Measurements from ENCODE around the gene ZSCAN25. TPM values are rescaled to one million over a fixed set of nuclear protein-coding genes. Genes with fewer than 3 reads are reported as not detected.

Gene ZSCAN25
- total and polyA plus RNA-seq, 2 of the 13 experiments (the other 11 are each of a cell fraction or from before 2014, with no cell fraction given), result 12.1 to 16.8 TPM

DNA sequence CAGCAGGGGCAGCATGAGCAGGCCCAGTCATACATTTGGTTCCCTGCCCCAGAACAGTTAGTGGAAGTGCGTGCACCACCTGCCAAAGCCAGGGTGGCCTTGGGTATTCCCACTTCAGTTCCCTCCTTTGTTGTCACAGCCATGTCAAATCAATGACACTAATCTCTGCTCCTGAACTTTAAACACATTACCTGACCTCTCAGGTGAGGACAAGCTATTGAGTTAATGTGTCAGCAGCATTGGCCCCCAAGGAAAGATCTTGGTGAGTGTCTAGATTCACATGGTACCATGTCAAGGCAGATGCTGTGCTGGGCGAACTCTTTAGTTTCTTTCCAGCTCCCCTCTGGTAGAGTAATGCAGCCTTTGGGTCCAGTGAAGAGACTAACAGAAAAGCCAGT is 60.9 kb downstream of the ZSCAN25 start (continued):
- TF ChIP-seq ZBTB1 (CRISPR knock-in tag; IDR thresholded peaks at IDR 0.05; ENCODE audit: borderline replicate concordance) (no peak), ZNF577 (CRISPR knock-in tag; IDR thresholded peaks at IDR 0.05; ENCODE audit: borderline replicate concordance, low read depth) (no peak), ZNF570 (CRISPR knock-in tag; IDR thresholded peaks at IDR 0.05; ENCODE audit: borderline replicate concordance) (no peak), FOXJ3 (CRISPR knock-in tag; IDR thresholded peaks at IDR 0.05; ENCODE audit: borderline replicate concordance) (peak; percentile 83), ZMAT3 (CRISPR knock-in tag; conservative IDR thresholded peaks at IDR 0.05) (no peak; the same call in 1 of the 2 replicates), RAD21 (CRISPR knock-in tag; IDR thresholded peaks at IDR 0.05) (no peak), ZNF367 (CRISPR knock-in tag; IDR thresholded peaks at IDR 0.05; ENCODE audit: borderline replicate concordance) (no peak), TARDBP (CRISPR knock-in tag; IDR thresholded peaks at IDR 0.05) (peak; percentile 62; the same call in 1 of the 2 replicates), SAP130 (CRISPR knock-in tag; IDR thresholded peaks at IDR 0.05; ENCODE audit: low read depth) (peak; percentile 67), ZNF557 (CRISPR knock-in tag; IDR thresholded peaks at IDR 0.05) (peak; percentile 81; the same call in 1 of the 2 replicates), ARID2 (CRISPR knock-in tag; IDR thresholded peaks at IDR 0.05; ENCODE audit: borderline replicate concordance) (no peak), NFE2L1 (CRISPR knock-in tag; IDR thresholded peaks at IDR 0.05; ENCODE audit: borderline replicate concordance) (no peak)
- TF ChIP-seq, protein P1, sequence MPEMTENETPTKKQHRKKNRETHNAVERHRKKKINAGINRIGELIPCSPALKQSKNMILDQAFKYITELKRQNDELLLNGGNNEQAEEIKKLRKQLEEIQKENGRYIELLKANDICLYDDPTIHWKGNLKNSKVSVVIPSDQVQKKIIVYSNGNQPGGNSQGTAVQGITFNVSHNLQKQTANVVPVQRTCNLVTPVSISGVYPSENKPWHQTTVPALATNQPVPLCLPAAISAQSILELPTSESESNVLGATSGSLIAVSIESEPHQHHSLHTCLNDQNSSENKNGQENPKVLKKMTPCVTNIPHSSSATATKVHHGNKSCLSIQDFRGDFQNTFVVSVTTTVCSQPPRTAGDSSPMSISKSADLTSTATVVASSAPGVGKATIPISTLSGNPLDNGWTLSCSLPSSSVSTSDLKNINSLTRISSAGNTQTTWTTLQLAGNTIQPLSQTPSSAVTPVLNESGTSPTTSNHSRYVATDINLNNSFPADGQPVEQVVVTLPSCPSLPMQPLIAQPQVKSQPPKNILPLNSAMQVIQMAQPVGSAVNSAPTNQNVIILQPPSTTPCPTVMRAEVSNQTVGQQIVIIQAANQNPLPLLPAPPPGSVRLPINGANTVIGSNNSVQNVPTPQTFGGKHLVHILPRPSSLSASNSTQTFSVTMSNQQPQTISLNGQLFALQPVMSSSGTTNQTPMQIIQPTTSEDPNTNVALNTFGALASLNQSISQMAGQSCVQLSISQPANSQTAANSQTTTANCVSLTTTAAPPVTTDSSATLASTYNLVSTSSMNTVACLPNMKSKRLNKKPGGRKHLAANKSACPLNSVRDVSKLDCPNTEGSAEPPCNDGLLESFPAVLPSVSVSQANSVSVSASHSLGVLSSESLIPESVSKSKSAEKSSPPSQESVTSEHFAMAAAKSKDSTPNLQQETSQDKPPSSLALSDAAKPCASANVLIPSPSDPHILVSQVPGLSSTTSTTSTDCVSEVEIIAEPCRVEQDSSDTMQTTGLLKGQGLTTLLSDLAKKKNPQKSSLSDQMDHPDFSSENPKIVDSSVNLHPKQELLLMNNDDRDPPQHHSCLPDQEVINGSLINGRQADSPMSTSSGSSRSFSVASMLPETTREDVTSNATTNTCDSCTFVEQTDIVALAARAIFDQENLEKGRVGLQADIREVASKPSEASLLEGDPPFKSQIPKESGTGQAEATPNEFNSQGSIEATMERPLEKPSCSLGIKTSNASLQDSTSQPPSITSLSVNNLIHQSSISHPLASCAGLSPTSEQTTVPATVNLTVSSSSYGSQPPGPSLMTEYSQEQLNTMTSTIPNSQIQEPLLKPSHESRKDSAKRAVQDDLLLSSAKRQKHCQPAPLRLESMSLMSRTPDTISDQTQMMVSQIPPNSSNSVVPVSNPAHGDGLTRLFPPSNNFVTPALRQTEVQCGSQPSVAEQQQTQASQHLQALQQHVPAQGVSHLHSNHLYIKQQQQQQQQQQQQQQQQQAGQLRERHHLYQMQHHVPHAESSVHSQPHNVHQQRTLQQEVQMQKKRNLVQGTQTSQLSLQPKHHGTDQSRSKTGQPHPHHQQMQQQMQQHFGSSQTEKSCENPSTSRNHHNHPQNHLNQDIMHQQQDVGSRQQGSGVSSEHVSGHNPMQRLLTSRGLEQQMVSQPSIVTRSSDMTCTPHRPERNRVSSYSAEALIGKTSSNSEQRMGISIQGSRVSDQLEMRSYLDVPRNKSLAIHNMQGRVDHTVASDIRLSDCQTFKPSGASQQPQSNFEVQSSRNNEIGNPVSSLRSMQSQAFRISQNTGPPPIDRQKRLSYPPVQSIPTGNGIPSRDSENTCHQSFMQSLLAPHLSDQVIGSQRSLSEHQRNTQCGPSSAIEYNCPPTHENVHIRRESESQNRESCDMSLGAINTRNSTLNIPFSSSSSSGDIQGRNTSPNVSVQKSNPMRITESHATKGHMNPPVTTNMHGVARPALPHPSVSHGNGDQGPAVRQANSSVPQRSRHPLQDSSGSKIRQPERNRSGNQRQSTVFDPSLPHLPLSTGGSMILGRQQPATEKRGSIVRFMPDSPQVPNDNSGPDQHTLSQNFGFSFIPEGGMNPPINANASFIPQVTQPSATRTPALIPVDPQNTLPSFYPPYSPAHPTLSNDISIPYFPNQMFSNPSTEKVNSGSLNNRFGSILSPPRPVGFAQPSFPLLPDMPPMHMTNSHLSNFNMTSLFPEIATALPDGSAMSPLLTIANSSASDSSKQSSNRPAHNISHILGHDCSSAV (CRISPR knock-in tag; IDR thresholded peaks at IDR 0.05; ENCODE audit: borderline replicate concordance), result no peak
- TF ChIP-seq, protein P2, sequence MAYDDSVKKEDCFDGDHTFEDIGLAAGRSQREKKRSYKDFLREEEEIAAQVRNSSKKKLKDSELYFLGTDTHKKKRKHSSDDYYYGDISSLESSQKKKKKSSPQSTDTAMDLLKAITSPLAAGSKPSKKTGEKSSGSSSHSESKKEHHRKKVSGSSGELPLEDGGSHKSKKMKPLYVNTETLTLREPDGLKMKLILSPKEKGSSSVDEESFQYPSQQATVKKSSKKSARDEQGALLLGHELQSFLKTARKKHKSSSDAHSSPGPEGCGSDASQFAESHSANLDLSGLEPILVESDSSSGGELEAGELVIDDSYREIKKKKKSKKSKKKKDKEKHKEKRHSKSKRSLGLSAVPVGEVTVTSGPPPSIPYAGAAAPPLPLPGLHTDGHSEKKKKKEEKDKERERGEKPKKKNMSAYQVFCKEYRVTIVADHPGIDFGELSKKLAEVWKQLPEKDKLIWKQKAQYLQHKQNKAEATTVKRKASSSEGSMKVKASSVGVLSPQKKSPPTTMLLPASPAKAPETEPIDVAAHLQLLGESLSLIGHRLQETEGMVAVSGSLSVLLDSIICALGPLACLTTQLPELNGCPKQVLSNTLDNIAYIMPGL (CRISPR knock-in tag; IDR thresholded peaks at IDR 0.05; ENCODE audit: borderline replicate concordance in 1 of 2, low read depth in 1 of 2), result peak; percentile 35; a peak in 1 of 4 replicates
- TF ChIP-seq, protein P3, sequence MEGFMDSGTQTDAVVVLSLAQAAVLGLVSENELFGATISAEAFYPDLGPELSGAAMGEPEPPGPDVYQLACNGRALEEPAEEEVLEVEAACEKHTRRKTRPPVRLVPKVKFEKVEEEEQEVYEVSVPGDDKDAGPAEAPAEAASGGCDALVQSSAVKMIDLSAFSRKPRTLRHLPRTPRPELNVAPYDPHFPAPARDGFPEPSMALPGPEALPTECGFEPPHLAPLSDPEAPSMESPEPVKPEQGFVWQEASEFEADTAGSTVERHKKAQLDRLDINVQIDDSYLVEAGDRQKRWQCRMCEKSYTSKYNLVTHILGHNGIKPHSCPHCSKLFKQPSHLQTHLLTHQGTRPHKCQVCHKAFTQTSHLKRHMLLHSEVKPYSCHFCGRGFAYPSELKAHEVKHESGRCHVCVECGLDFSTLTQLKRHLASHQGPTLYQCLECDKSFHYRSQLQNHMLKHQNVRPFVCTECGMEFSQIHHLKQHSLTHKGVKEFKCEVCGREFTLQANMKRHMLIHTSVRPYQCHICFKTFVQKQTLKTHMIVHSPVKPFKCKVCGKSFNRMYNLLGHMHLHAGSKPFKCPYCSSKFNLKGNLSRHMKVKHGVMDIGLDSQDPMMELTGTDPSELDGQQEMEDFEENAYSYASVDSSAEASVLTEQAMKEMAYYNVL (CRISPR knock-in tag; IDR thresholded peaks at IDR 0.05; ENCODE audit: borderline replicate concordance), result peak; percentile 82; the same call in 1 of the 2 replicates
- TF ChIP-seq, protein P4, sequence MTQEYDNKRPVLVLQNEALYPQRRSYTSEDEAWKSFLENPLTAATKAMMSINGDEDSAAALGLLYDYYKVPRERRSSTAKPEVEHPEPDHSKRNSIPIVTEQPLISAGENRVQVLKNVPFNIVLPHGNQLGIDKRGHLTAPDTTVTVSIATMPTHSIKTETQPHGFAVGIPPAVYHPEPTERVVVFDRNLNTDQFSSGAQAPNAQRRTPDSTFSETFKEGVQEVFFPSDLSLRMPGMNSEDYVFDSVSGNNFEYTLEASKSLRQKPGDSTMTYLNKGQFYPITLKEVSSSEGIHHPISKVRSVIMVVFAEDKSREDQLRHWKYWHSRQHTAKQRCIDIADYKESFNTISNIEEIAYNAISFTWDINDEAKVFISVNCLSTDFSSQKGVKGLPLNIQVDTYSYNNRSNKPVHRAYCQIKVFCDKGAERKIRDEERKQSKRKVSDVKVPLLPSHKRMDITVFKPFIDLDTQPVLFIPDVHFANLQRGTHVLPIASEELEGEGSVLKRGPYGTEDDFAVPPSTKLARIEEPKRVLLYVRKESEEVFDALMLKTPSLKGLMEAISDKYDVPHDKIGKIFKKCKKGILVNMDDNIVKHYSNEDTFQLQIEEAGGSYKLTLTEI (CRISPR knock-in tag; conservative IDR thresholded peaks at IDR 0.05), result no peak

Data from HepG2 (cell line).